GM04504 (cell line): Measurements from ENCODE around the gene ANKRD45.
"Not testable (repeated sequence)": the region's sequence is repeated elsewhere in the genome, so short reads cannot be mapped to it uniquely, and the experiment has no call there.

Experiments
- DNase-seq: peaks from one replicate; pipeline ENCODE4 v3.0.0-alpha.2; 2012; ENCODE audit warnings: low read depth

The ANKRD45 gene

DNA sequence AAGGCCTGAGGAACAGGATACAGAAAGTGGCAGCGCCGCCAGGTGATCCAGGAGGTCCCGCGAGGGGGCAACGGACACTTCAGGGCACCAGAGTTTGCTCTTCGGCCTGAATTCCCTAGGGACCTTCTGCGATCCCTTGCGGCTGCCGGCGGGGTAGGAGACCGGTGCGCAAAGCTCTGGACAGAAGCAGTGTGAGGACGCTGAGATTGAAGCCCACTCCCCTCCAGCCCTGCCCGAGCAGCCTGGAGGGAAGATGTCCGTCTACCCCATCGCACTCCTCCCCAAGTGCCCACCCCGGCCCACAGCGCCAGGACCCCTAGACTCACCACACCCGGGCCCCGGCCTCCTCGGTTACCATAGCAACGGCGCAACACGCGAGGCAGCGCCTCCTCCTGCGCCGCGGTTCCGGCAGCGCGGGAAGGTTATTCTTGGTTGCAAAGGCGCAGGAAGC lies at the start of gene ANKRD45:
ANKRD45 (minus strand) TSS at position 361 of the 451 bp plus-strand sequence. CDS start 10,433 bp downstream, outside the sequence.
- DNase-seq: no peak

GRCh38 chr1:173717238-173717637 lies 47.6 kb upstream of the ANKRD45 start:
- DNase-seq: no peak

GRCh38 chr1:173715538-173715844 lies 45.8 kb upstream of the ANKRD45 start:
- no peak for DNase-seq

DNA sequence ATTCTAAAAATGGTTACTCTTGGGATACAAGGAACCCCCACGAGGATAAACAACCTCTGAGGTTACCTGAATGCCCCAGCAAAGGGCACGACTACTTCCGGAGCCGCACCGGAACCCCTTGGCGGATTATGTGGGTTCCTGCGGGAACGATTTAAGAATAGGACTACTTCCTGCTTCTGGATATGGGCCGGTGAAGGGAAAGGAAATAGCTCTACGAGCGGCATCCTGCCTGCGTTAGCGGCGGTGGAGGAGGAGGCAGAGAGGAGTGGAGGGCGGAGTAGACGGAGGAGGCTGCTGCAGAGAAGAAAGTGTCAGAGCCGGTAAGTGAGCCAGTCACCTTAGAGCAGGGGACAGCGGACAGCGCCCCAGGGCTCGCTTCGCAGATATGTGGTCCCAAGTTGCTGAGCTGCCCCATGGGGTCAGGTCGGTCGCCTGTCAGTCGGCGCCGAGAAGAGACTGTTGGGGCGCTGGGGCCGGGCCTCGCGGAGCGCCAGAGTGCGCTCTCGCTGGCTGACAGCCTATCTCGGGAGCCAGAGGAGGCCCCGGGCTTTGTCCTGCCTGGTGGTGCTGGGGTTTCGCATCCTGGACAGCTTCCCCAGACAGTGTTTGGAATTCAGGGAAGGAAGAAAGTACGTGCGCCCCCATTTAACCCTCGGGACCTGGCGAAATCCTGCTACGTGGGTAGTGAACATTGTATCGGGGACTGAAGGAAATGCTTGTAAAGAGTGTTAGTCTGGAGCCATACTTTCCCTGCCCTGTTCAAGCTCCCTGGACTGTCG lies 45.3 kb upstream of the ANKRD45 start, which contains the start of gene KLHL20:
KLHL20 (plus strand) TSS at position 223 of the 779 bp plus-strand sequence. CDS start 1,063 bp downstream, outside the sequence.
- peak; percentile 76 for DNase-seq

GRCh38 chr1:173714441-173714758 lies 44.7 kb upstream of the ANKRD45 start:
- no peak for DNase-seq

DNA sequence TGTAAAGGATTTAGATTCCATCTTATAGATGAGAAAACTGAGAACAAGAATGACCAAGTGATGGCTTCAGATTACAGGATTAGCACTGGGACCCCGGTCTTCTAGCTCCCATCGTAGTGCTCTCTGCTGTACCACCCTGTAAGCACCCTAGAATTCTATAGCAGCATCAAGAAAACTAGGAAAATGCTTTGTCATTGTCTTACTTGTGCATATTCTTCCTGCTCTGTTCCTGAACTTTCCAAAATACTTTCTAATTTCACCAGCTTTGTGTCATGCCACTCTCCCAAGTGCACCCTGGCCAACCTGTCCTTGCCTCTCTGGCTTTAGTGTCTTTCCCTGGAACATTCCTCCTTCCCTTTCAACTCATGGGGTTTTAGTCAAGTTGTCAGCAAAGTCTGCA lies 39.1 kb upstream of the ANKRD45 start:
- no peak for DNase-seq

- DNase-seq: no peak
Measured at GRCh38 chr1:173705117-173705516, 35.5 kb upstream of the ANKRD45 start.

- DNase-seq: no peak
Measured at GRCh38 chr1:173702736-173703135, 33.1 kb upstream of the ANKRD45 start.

GRCh38 chr1:173701299-173701698 lies 31.6 kb upstream of the ANKRD45 start:
- not testable (repeated sequence) for DNase-seq

GRCh38 chr1:173693238-173693637 lies 23.6 kb upstream of the ANKRD45 start:
- no peak for DNase-seq

GRCh38 chr1:173688300-173688699 lies 18.6 kb upstream of the ANKRD45 start:
- no peak for DNase-seq

- not testable (repeated sequence) for DNase-seq
Measured at GRCh38 chr1:173685121-173685520, 15.5 kb upstream of the ANKRD45 start.

DNA sequence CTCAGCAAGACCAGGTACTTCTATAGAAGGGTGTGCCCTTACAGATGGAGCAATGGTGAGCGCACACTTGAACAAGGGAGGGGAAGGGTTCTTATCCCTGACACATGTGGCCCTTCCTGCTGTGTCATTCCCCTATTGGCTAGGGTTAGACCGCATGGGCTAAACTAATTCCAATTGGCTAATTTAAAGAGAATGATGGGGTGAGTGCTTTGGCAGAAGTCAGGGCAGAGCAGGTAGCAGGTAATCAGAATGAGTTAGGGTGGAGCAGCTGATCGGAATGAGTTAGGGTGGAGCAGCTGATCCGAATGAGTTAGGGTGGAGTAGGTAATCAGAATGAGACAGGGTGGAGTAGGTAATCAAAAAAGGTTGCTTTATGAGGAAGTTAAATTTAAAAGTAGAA lies 14.2 kb upstream of the ANKRD45 start:
- not testable (repeated sequence) for DNase-seq

DNA sequence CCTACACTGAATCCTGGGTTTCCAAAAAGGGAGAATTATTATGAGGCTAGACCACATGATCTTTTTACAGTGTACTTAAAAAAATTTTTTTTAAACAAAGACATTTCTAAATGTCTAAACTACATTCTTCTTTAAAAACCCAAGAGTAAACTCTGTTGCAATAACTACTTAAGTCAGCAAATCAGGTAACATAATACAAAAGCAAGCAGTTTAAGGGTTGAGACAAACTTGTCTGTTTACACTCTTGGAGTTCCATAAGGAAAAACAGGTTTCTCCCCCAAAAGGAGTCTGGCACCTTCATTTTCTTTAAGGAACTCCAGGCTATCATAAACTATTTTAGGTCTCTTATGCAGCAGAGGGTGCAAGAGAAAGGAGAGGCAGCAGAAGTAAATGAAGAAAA lies 12.5 kb upstream of the ANKRD45 start:
- DNase-seq: no peak

DNA sequence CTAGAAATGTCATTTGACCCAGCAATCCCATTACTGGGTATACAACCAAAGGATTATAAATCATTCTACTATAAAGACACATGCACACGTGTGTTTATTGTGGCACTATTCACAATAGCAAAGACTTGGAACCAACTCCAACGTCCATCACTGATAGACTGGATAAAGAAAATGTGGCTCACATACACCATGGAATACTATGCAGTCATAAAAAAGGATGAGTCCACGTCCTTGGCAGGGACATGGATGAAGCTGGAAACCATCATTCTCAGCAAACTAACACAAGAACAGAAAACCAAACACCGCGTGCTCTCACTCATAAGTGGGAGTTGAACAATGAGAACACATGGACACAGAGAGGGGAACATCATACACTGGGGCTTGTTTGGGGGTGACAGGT lies 10.5 kb upstream of the ANKRD45 start:
- not testable (repeated sequence) for DNase-seq

DNA sequence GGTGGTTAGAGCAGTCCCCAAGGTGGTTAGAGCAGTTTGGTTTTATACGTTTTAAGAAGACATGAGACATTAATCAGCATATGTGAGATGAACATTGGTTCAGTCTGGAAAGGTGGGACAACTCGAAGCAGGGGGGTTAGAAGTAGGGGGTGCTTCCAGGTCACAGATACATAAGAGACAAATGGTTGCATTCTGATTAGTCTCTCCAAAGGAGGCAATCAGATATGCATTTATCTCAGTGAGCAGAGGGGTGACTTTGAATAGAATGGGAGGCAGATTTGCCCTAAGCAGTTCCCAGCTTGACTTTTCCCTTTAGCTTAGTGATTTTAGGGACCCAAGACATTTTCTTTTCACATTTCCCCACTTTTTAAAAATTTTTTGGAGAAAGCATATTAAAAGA lies 4.8 kb upstream of the ANKRD45 start:
- not testable (repeated sequence) for DNase-seq

GRCh38 chr1:173666646-173667045 lies 3.0 kb downstream of the ANKRD45 start:
- no peak for DNase-seq

- DNase-seq: no peak
Measured at GRCh38 chr1:173663159-173663558, 6.5 kb downstream of the ANKRD45 start.

GRCh38 chr1:173661763-173662162 lies 7.9 kb downstream of the ANKRD45 start:
- no peak for DNase-seq

- no peak for DNase-seq
Measured at GRCh38 chr1:173661271-173661670, 8.4 kb downstream of the ANKRD45 start.

DNA sequence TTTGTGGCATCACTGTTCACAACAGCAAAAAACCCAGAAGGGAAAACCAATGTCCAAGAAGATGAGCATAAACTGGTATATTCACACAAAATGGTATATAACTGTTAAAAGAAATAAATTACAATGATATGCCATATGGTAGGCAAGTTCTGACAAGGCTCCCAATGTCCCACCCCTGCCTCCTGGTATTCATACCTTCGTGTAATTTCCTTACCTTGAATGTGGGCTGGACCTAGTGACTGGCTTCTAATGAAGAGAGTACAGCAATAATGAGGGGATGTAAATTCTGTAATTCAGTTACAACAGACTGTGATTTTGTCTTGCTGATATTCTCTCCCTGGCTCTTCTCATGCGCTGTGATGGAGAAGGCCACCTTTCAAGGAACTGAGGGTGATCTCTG lies 9.3 kb downstream of the ANKRD45 start:
- DNase-seq: no peak

- no peak for DNase-seq
Measured at GRCh38 chr1:173648880-173649605, 20.6 kb downstream of the ANKRD45 start.

GRCh38 chr1:173646656-173647055 lies 23.0 kb downstream of the ANKRD45 start:
- DNase-seq: no peak
